Suprapubic skin (tissue), 4 donors: ENCODE results near the gene TEX47. TPM values are rescaled to one million over a fixed set of nuclear protein-coding genes. Genes with fewer than 3 reads are reported as not detected.

ENCODE experiments used
- DNase-seq, 2 donors: peaks; one replicate each; pipeline ENCODE4 v3.0.0-alpha.2; 2019; ENCODE audit warnings: low spot score in 2 of 2
- H3K27ac ChIP-seq: fragments of 200-600 bp; sonication (generic); one replicate; pipeline ENCODE4 v1.5.1; 2019
- H3K27me3 ChIP-seq: fragments of 200-600 bp; sonication (generic); one replicate; pipeline ENCODE4 v1.5.1; 2019
- H3K36me3 ChIP-seq: fragments of 200-600 bp; sonication (generic); one replicate; pipeline ENCODE4 v1.5.1; 2019
- H3K4me1 ChIP-seq: fragments of 200-600 bp; sonication (generic); one replicate; pipeline ENCODE4 v1.5.1; 2019
- H3K4me3 ChIP-seq: fragments of 200-600 bp; sonication (generic); one replicate; pipeline ENCODE4 v1.5.1; 2019; ENCODE audit warnings: mild to moderate bottlenecking
- H3K9me3 ChIP-seq: fragments of 200-600 bp; sonication (generic); one replicate; pipeline ENCODE4 v1.5.1; 2019
- CTCF ChIP-seq, 2 donors: fragments of 200-600 bp in 1 of 2; fragments of 450-650 bp in 1 of 2; sonication (generic) in 1 of 2; IDR thresholded peaks; one replicate each; pipeline ENCODE4 v1.5.1; 2016 to 2019; ENCODE audit warnings: antibody characterized with exemption in 2 of 2, mild to moderate bottlenecking in 1 of 2, moderate library complexity in 1 of 2
- EP300 ChIP-seq: sonication (generic); formaldehyde crosslinking; IDR thresholded peaks from one replicate; pipeline ENCODE4 v1.6.1; 2017; ENCODE audit warnings: antibody characterized with exemption
- POLR2A ChIP-seq, 2 donors: fragments of 450-650 bp; IDR thresholded peaks; one replicate each; pipeline ENCODE4 v1.6.1; 2017; ENCODE audit warnings: antibody characterized with exemption in 2 of 2, mild to moderate bottlenecking in 2 of 2, moderate library complexity in 2 of 2
- POLR2AphosphoS5 ChIP-seq, 3 donors: sonication (generic); formaldehyde crosslinking; IDR thresholded peaks; one replicate each; pipeline ENCODE4 v1.6.1; 2017; ENCODE audit warnings: antibody characterized with exemption in 3 of 3
- WGBS: methylation state at CpG from one replicate; pipeline ENCODE4 v1.1.5; 2018; 5-methylcytosine and 5-hydroxymethylcytosine counted together
- total RNA-seq, 4 donors: library from RNA; depleted of rRNA; stranded (reverse); fragments of >200 nt; gene quantifications; one replicate each; pipeline ENCODE4 v1.1.0, GENCODE V29; 2016

TEX47 gene
- total RNA-seq, 4 donors from 2014 or later: not detected

GRCh38 chr7:88789480-88790064 lies 6.0 kb downstream of the TEX47 start:
- no peak for DNase-seq
- Histone ChIP-seq H3K4me3 (no peak overlapping the region), H3K36me3 (no peaks in the 10 kb centered on the region), H3K27ac (no peak overlapping the region), H3K9me3 (no peaks in the 10 kb centered on the region), H3K4me1 (no peaks in the 10 kb centered on the region), H3K27me3 (no peaks in the 10 kb centered on the region)
- 64% methylated on average over 2 of the region's 2 CpGs for WGBS
- TF ChIP-seq POLR2AphosphoS5 (IDR thresholded peaks at IDR 0.05) (no peak), CTCF (IDR thresholded peaks at IDR 0.05) (peak in 1 of 2 donors; percentile 13)

GRCh38 chr7:88787777-88788176 lies 7.8 kb downstream of the TEX47 start:
- Histone ChIP-seq H3K4me1 (no peaks in the 10 kb centered on the region), H3K9me3 (no peaks in the 10 kb centered on the region), H3K27ac (no peak overlapping the region), H3K36me3 (no peaks in the 10 kb centered on the region), H3K4me3 (no peak overlapping the region), H3K27me3 (no peaks in the 10 kb centered on the region)
- DNase-seq: no peak
- no peak for TF ChIP-seq POLR2AphosphoS5 (IDR thresholded peaks at IDR 0.05)
- TF ChIP-seq CTCF (IDR thresholded peaks at IDR 0.05): no peak
- TF ChIP-seq POLR2A (IDR thresholded peaks at IDR 0.05): no peak
- no peak for TF ChIP-seq EP300
- WGBS: 67% methylated on average over 2 of the region's 2 CpGs

GRCh38 chr7:88775838-88776237 lies 19.7 kb downstream of the TEX47 start:
- DNase-seq: no peak
- no peak for TF ChIP-seq EP300
- no peak for TF ChIP-seq POLR2AphosphoS5 (IDR thresholded peaks at IDR 0.05)
- no peak for TF ChIP-seq POLR2A (IDR thresholded peaks at IDR 0.05)
- no peak for TF ChIP-seq CTCF (IDR thresholded peaks at IDR 0.05)
- no peaks in the 10 kb centered on the region for H3K36me3 ChIP-seq

GRCh38 chr7:88772776-88773175 lies 22.8 kb downstream of the TEX47 start:
- no peak overlapping the region for H3K27ac ChIP-seq
- H3K4me3 ChIP-seq: no peak overlapping the region
- DNase-seq: no peak
- TF ChIP-seq EP300 (no peak), POLR2A (IDR thresholded peaks at IDR 0.05) (no peak), CTCF (IDR thresholded peaks at IDR 0.05) (no peak), POLR2AphosphoS5 (IDR thresholded peaks at IDR 0.05) (no peak)
- no peaks in the 10 kb centered on the region for H3K9me3 ChIP-seq
- H3K36me3 ChIP-seq: no peaks in the 10 kb centered on the region
- no peaks in the 10 kb centered on the region for H3K27me3 ChIP-seq
- no peaks in the 10 kb centered on the region for H3K4me1 ChIP-seq

More at GRCh38 chr7:88775838-88776237, 19.7 kb downstream of the TEX47 start:
- Histone ChIP-seq H3K9me3 (no peaks in the 10 kb centered on the region), H3K4me3 (no peak overlapping the region), H3K27ac (no peak overlapping the region), H3K27me3 (no peaks in the 10 kb centered on the region), H3K4me1 (no peaks in the 10 kb centered on the region)

- WGBS: 74% methylated on average over 1 of the region's 1 CpG
- H3K9me3 ChIP-seq: no peaks in the 10 kb centered on the region
- DNase-seq: no peak
- TF ChIP-seq POLR2AphosphoS5 (IDR thresholded peaks at IDR 0.05) (no peak), EP300 (no peak), POLR2A (IDR thresholded peaks at IDR 0.05) (no peak), CTCF (IDR thresholded peaks at IDR 0.05) (no peak)
- H3K27ac ChIP-seq: no peak overlapping the region
- no peaks in the 10 kb centered on the region for H3K4me1 ChIP-seq
- H3K4me3 ChIP-seq: no peak overlapping the region
- H3K27me3 ChIP-seq: no peaks in the 10 kb centered on the region
- H3K36me3 ChIP-seq: no peaks in the 10 kb centered on the region
Measured at GRCh38 chr7:88771417-88771816, 24.1 kb downstream of the TEX47 start.
